Liver (tissue), 3 donors: ENCODE measurements around the gene SEMA3C.

Source experiments
- ATF3 ChIP-seq: IDR thresholded peaks from 2 replicates; pipeline ENCODE4 v1.6.1; 2016; ENCODE audit warnings: antibody characterized with exemption
- CTCF ChIP-seq: fragments of 150-350 bp; IDR thresholded peaks from 2 replicates; pipeline ENCODE4 v1.5.1; 2017; ENCODE audit warnings: improper control_type of control experiment, low read depth, low read length; ENCODE audit not compliant: missing input control
- EGR1 ChIP-seq, 2 donors: IDR thresholded peaks; 2 replicates each; pipeline ENCODE4 v1.6.1; 2016 to 2018; ENCODE audit warnings: antibody characterized with exemption in 2 of 2, low read depth in 2 of 2
- FOXA1 ChIP-seq: IDR thresholded peaks from 2 replicates; pipeline ENCODE4 v1.6.1; 2016; ENCODE audit warnings: antibody characterized with exemption
- HNF4A ChIP-seq, 2 donors: conservative IDR thresholded peaks; 2 replicates each; pipeline ENCODE4 v1.6.1; 2016; ENCODE audit warnings: antibody characterized with exemption in 2 of 2, mild to moderate bottlenecking in 2 of 2
- MAX ChIP-seq: IDR thresholded peaks from 2 replicates; pipeline ENCODE4 v1.6.1; 2016; ENCODE audit warnings: antibody characterized with exemption
- RAD21 ChIP-seq, 2 donors: IDR thresholded peaks; 2 replicates each; pipeline ENCODE4 v1.6.1; 2016; ENCODE audit warnings: antibody characterized with exemption in 2 of 2, mild to moderate bottlenecking in 2 of 2
- REST ChIP-seq: IDR thresholded peaks from 2 replicates; pipeline ENCODE4 v1.6.1; 2016; ENCODE audit warnings: antibody characterized with exemption, mild to moderate bottlenecking
- TAF1 ChIP-seq: conservative IDR thresholded peaks from 2 replicates; pipeline ENCODE4 v1.6.1; 2016; ENCODE audit warnings: antibody characterized with exemption, mild to moderate bottlenecking
- ZBTB33 ChIP-seq: IDR thresholded peaks from 2 replicates; pipeline ENCODE4 v1.6.1; 2016; ENCODE audit warnings: antibody characterized with exemption
- donor health status: healthy.
- donor health status: healthy.

GRCh38 chr7:80848841-80849240, 70.0 kb downstream of the SEMA3C start:
- TF ChIP-seq FOXA1 (no peak), CTCF (no peak), RAD21 (IDR thresholded peaks at IDR 0.05) (no peak), TAF1 (no peak), ZBTB33 (no peak), REST (no peak), HNF4A (conservative IDR thresholded peaks at IDR 0.05) (no peak), MAX (no peak), EGR1 (IDR thresholded peaks at IDR 0.05; ENCODE audit: low read depth in 2 of 2) (no peak), ATF3 (no peak)
